HL-60/S4 treated with phorbol 12-myristate 13-acetate at 8.2 ng/mL for 4 days and 3 days (cell line): ENCODE data around the gene CCDC3.

ENCODE experiments used
- in situ Hi-C: fragments of 300-500 bp; cut with MboI; formaldehyde crosslinking; loops from 2 replicates; pipeline ENCODE4 v1.15.0; 2022; ENCODE audit warnings: low sequenced_read_pairs

Gene CCDC3

GRCh38 chr10:12846718-12847117 is 154.8 kb downstream of the CCDC3 start:
- in situ Hi-C loops, result no loop called here
